ENCODE measurements around the gene ASPSCR1. TPM values are rescaled to one million over a fixed set of nuclear protein-coding genes. Genes with fewer than 3 reads are reported as not detected.

Gene ASPSCR1
- total and polyA plus RNA-seq, 2 of the 13 experiments (the other 11 are each of a cell fraction or from before 2014, with no cell fraction given) = 274 to 314 TPM

DNA sequence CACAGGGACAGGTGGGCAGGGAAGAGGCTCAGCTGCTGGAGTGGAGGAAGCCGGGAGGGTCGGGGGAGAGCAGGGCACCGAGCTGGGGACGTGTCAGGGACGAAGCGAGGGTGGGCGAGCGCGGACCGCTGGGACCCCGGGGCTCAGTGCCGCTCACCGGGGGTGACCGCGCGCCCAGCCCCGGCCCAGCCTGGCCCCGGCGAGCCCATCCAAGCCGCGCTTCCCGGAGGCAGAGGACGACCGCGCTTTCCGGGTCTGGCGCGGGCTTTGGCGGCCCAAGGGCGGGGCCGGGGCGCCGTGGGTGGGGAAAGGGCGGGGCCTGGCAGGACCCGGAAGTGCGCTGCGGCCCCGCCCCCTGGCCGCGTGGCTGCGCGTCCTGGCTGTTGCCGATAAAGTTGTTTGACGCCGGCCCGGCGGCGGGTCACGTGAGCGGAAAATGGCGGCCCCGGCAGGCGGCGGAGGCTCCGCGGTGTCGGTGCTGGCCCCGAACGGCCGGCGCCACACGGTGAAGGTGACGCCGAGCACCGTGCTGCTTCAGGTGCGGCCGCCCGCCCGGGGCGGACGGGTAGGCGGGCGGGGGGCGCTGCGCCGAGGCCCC, at the start of gene ASPSCR1 (continued):
- TF ChIP-seq, protein P1, sequence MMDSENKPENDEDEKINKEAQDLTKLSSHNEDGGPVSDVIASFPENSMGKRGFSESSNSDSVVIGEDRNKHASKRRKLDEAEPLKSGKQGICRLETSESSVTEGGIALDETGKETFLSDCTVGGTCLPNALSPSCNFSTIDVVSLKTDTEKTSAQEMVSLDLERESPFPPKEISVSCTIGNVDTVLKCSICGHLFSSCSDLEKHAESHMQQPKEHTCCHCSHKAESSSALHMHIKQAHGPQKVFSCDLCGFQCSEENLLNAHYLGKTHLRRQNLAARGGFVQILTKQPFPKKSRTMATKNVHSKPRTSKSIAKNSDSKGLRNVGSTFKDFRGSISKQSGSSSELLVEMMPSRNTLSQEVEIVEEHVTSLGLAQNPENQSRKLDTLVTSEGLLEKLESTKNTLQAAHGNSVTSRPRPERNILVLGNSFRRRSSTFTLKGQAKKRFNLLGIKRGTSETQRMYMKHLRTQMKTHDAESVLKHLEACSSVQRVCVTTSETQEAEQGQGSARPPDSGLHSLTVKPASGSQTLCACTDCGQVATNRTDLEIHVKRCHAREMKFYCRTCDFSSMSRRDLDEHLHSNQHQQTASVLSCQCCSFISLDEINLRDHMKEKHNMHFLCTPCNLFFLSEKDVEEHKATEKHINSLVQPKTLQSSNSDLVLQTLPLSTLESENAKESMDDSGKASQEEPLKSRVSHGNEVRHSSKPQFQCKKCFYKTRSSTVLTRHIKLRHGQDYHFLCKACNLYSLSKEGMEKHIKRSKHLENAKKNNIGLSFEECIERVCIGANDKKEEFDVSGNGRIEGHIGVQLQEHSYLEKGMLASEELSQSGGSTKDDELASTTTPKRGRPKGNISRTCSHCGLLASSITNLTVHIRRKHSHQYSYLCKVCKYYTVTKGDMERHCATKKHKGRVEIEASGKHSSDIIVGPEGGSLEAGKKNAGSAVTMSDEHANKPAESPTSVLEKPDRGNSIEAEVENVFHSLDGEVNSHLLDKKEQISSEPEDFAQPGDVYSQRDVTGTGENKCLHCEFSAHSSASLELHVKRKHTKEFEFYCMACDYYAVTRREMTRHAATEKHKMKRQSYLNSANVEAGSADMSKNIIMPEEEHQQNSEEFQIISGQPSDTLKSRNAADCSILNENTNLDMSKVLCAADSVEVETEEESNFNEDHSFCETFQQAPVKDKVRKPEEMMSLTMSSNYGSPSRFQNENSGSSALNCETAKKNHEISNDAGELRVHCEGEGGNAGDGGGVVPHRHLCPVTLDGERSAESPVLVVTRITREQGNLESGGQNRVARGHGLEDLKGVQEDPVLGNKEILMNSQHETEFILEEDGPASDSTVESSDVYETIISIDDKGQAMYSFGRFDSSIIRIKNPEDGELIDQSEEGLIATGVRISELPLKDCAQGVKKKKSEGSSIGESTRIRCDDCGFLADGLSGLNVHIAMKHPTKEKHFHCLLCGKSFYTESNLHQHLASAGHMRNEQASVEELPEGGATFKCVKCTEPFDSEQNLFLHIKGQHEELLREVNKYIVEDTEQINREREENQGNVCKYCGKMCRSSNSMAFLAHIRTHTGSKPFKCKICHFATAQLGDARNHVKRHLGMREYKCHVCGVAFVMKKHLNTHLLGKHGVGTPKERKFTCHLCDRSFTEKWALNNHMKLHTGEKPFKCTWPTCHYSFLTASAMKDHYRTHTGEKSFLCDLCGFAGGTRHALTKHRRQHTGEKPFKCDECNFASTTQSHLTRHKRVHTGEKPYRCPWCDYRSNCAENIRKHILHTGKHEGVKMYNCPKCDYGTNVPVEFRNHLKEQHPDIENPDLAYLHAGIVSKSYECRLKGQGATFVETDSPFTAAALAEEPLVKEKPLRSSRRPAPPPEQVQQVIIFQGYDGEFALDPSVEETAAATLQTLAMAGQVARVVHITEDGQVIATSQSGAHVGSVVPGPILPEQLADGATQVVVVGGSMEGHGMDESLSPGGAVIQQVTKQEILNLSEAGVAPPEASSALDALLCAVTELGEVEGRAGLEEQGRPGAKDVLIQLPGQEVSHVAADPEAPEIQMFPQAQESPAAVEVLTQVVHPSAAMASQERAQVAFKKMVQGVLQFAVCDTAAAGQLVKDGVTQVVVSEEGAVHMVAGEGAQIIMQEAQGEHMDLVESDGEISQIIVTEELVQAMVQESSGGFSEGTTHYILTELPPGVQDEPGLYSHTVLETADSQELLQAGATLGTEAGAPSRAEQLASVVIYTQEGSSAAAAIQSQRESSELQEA (CRISPR knock-in tag; IDR thresholded peaks at IDR 0.05; ENCODE audit: not compliant biosample characterization) = no peak
- TF ChIP-seq DNMT1 (CRISPR knock-in tag; IDR thresholded peaks at IDR 0.05) (0 out of 2 replicates have a peak, but pooled peaks have one; percentile 24), AGO1 (IDR thresholded peaks at IDR 0.05; ENCODE audit: low read depth, low read length, poor library complexity, severe bottlenecking) (no peak), NONO (IDR thresholded peaks at IDR 0.05) (no peak), NONO (CRISPR knock-in tag; conservative IDR thresholded peaks at IDR 0.05) (no peak), TARDBP (CRISPR knock-in tag; IDR thresholded peaks at IDR 0.05) (peak; percentile 83; the same call in 1 of the 2 replicates), ZMYM4 (CRISPR knock-in tag; IDR thresholded peaks at IDR 0.05) (peak; percentile 10; the same call in 1 of the 2 replicates), SRSF1 (optimal IDR thresholded peaks at IDR 0.05; ENCODE audit: low read depth, low read length) (no peak), GTF2F1 (IDR thresholded peaks at IDR 0.05; ENCODE audit: low read length) (peak; percentile 80; the same call in 1 of the 2 replicates)
- TF ChIP-seq, protein P2, sequence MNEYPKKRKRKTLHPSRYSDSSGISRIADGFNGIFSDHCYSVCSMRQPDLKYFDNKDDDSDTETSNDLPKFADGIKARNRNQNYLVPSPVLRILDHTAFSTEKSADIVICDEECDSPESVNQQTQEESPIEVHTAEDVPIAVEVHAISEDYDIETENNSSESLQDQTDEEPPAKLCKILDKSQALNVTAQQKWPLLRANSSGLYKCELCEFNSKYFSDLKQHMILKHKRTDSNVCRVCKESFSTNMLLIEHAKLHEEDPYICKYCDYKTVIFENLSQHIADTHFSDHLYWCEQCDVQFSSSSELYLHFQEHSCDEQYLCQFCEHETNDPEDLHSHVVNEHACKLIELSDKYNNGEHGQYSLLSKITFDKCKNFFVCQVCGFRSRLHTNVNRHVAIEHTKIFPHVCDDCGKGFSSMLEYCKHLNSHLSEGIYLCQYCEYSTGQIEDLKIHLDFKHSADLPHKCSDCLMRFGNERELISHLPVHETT (CRISPR knock-in tag; conservative IDR thresholded peaks at IDR 0.05) = peak; percentile 99
- TF ChIP-seq, protein P3, sequence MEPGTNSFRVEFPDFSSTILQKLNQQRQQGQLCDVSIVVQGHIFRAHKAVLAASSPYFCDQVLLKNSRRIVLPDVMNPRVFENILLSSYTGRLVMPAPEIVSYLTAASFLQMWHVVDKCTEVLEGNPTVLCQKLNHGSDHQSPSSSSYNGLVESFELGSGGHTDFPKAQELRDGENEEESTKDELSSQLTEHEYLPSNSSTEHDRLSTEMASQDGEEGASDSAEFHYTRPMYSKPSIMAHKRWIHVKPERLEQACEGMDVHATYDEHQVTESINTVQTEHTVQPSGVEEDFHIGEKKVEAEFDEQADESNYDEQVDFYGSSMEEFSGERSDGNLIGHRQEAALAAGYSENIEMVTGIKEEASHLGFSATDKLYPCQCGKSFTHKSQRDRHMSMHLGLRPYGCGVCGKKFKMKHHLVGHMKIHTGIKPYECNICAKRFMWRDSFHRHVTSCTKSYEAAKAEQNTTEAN (CRISPR knock-in tag; conservative IDR thresholded peaks at IDR 0.05) = peak; percentile 41; the same call in 1 of the 2 replicates
- TF ChIP-seq, protein P4, sequence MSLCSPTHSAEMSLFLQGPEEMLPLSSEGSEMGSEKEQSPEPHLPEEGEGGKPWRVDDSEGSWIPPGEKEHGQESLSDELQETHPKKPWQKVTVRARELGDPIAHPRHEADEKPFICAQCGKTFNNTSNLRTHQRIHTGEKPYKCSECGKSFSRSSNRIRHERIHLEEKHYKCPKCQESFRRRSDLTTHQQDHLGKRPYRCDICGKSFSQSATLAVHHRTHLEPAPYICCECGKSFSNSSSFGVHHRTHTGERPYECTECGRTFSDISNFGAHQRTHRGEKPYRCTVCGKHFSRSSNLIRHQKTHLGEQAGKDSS (CRISPR knock-in tag; IDR thresholded peaks at IDR 0.05; ENCODE audit: borderline replicate concordance, low read depth) = 0 out of 2 replicates have a peak, but pooled peaks have one; percentile 54
- TF ChIP-seq, protein P5, sequence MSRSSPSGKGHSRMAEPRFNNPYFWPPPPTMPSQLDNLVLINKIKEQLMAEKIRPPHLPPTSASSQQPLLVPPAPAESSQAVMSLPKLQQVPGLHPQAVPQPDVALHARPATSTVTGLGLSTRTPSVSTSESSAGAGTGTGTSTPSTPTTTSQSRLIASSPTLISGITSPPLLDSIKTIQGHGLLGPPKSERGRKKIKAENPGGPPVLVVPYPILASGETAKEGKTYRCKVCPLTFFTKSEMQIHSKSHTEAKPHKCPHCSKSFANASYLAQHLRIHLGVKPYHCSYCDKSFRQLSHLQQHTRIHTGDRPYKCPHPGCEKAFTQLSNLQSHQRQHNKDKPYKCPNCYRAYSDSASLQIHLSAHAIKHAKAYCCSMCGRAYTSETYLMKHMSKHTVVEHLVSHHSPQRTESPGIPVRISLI (CRISPR knock-in tag; IDR thresholded peaks at IDR 0.05; ENCODE audit: borderline replicate concordance) = no peak; the same call in 1 of the 2 replicates
- TF ChIP-seq, protein P6, sequence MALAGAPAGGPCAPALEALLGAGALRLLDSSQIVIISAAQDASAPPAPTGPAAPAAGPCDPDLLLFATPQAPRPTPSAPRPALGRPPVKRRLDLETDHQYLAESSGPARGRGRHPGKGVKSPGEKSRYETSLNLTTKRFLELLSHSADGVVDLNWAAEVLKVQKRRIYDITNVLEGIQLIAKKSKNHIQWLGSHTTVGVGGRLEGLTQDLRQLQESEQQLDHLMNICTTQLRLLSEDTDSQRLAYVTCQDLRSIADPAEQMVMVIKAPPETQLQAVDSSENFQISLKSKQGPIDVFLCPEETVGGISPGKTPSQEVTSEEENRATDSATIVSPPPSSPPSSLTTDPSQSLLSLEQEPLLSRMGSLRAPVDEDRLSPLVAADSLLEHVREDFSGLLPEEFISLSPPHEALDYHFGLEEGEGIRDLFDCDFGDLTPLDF (CRISPR knock-in tag; IDR thresholded peaks at IDR 0.05) = peak; percentile 57; the same call in 1 of the 2 replicates
